ENCODE measurements around the gene OLFM2. TPM values are rescaled to one million over a fixed set of nuclear protein-coding genes. Genes with fewer than 3 reads are reported as not detected.
"Not testable (repeated sequence)": the region's sequence is repeated elsewhere in the genome, so short reads cannot be mapped to it uniquely, and the experiment has no call there.

The OLFM2 gene
- total and polyA plus RNA-seq, 12 donors, result 0.30 to 8.0 (median 1.4) TPM

DNA sequence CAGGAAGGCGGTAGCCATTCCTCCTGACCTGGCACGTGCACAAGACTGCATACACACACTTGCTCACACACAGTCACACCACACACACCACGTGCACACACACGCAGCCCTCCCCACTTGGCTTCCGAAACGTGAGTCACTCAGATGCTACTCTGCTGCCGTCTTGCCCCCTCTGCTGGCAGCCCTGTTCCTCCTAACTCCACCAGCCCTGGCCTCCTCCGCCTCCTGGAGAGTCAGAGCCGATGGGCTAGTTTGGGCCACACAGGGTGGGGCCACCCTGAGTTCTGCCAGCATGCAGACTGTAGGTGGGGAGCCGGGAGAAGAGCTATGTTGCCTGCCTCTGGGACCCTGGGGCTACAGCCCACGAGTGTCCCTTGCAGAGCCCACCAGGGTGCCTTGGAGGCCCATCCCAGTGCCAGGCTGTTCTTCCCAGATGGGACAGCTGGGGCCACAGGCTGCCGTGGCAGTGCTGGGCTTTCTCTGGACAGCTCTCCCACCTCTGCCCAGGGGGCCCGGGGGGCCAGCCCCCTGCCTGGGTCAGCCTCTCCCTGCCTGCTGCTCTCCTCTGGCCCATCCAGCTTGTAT is 89.1 kb downstream of the OLFM2 start:
- no peak overlapping the region for H3K4me3 ChIP-seq
- H3K27me3 ChIP-seq, result no peaks in the 10 kb centered on the region
- H3K4me1 ChIP-seq, result peaks cover 0 to 16% (median 2%) of the 10 kb centered on the region in 9 donors
- peaks cover 0 to 11% (median 0%) of the 10 kb centered on the region in 11 donors for H3K9me3 ChIP-seq
- TF ChIP-seq, protein P1, sequence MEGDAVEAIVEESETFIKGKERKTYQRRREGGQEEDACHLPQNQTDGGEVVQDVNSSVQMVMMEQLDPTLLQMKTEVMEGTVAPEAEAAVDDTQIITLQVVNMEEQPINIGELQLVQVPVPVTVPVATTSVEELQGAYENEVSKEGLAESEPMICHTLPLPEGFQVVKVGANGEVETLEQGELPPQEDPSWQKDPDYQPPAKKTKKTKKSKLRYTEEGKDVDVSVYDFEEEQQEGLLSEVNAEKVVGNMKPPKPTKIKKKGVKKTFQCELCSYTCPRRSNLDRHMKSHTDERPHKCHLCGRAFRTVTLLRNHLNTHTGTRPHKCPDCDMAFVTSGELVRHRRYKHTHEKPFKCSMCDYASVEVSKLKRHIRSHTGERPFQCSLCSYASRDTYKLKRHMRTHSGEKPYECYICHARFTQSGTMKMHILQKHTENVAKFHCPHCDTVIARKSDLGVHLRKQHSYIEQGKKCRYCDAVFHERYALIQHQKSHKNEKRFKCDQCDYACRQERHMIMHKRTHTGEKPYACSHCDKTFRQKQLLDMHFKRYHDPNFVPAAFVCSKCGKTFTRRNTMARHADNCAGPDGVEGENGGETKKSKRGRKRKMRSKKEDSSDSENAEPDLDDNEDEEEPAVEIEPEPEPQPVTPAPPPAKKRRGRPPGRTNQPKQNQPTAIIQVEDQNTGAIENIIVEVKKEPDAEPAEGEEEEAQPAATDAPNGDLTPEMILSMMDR (IDR thresholded peaks at IDR 0.05), result peak in 6 of 9 donors; percentile 26 to 44 (median 37)
- H3K36me3 ChIP-seq, result peaks cover 0 to 88% (median 23%) of the 10 kb centered on the region in 9 donors
- no peak overlapping the region for H3K27ac ChIP-seq
- ATAC-seq, result peak in 7 of 8 donors; percentile 26 to 59 (median 38)
- whole genome bisulfite sequencing, 2 donors, result 58 to 59% methylated on average over 13 of the region's 13 CpGs
- intact Hi-C loops (cut with DNase I), result loop anchor here in 1 of 10 donors (10.0 kb wide), 1 partner anchor 68 kb away; no protein-coding TSS in a partner anchor
- no peak for DNase-seq

DNA sequence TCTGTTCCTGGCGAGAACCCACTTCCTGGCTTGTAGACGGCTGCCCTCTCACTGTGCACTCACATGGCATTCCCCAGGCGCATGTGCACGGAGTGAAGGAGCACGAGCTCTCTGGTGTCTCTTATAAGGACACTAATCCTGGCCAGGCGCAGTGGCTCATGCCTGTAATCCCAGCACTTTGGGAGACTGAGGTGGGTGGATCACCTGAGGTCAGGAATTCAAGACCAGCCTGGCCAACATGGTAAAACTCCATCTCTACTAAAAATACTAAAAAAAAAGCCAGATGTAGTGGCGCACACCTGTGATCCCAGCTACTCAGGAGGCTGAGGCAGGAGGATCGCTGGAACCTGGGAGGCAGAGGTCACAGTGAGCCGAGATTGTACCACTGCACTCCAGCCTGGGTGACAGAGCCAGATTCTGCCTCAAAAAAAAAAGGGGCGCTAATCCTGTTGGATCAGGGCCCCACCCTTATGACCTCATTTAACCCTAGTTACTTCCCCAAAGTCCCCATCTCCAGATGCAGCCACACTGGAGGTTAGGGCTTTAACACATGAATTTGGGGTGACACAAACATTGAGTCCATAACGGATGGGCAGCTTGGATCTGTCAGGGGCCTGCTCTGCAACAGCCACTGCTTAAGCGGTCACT is 92.6 kb downstream of the OLFM2 start:
- intact Hi-C loops (cut with DNase I), result loop anchor here in 1 of 10 donors (10.0 kb wide), 1 partner anchor 71 kb away; no protein-coding TSS in a partner anchor
- peaks cover 0 to 17% (median 4%) of the 10 kb centered on the region in 9 donors for H3K4me1 ChIP-seq
- H3K27ac ChIP-seq, DNase-seq, H3K4me3 ChIP-seq, H3K27me3 ChIP-seq, ATAC-seq: not testable (repeated sequence)
- 93 to 98% methylated on average over 11 to 12 of the region's 12 CpGs for WGBS, 2 donors
- peaks cover 0 to 98% (median 47%) of the 10 kb centered on the region in 9 donors for H3K36me3 ChIP-seq
- peaks cover 0 to 11% (median 0%) of the 10 kb centered on the region in 11 donors for H3K9me3 ChIP-seq

DNA sequence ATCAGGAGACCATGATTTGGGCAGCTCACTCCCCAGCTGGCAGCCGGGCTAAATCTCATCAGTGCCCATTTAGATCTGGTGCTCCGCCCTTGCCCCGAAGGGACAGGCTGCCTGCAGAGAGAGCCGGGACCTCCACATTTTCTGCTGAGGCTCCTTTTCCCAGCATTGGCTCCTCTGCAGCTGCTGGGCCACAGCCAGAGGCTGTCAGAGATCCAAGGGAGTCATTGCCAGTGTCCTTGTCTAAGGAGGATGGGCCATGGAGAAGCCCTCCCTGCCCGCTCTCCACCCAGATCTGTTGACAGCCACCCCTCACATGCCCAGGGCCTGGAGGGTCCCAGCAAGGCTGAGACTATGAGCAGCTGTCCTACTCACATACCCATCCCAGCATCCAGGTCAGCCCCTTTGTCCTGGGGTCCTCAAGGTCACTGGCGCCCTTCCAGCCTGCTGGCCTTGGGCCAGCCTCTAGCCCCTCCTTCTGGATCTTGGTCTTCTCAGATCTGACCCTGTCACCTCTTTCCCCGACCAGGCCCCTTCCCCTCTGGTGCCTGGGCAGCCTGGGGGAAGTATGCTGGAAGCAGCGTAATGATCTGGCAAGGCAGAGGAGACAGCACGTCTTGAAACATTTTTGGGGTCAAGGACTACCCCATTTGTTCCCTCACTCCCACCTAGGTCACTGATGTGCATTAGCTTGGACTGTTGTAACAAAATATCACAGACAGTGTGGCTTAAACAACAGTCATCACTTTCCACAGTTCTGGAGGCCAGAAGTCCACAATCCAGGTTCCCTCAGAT is 93.3 kb downstream of the OLFM2 start:
- H3K27ac ChIP-seq, result no peak overlapping the region
- H3K9me3 ChIP-seq, result peaks cover 0 to 11% (median 0%) of the 10 kb centered on the region in 11 donors
- 80 to 81% methylated on average over 9 of the region's 9 CpGs for whole genome bisulfite sequencing, 2 donors
- H3K36me3 ChIP-seq, result peaks cover 0 to 98% (median 53%) of the 10 kb centered on the region in 9 donors
- H3K27me3 ChIP-seq, result no peaks in the 10 kb centered on the region
- ATAC-seq, result peak in 3 of 8 donors; percentile 28 to 31 (median 29)
- TF ChIP-seq, protein P1 (IDR thresholded peaks at IDR 0.05), result no peak
- H3K4me3 ChIP-seq, result no peak overlapping the region
- H3K4me1 ChIP-seq, result peaks cover 0 to 23% (median 4%) of the 10 kb centered on the region in 9 donors
- peak in 1 of 2 donors; percentile 35 for DNase-seq
- intact Hi-C loops (cut with DNase I), result loop anchor here in 1 of 10 donors (10.0 kb wide), 1 partner anchor 72 kb away; no protein-coding TSS in a partner anchor

DNA sequence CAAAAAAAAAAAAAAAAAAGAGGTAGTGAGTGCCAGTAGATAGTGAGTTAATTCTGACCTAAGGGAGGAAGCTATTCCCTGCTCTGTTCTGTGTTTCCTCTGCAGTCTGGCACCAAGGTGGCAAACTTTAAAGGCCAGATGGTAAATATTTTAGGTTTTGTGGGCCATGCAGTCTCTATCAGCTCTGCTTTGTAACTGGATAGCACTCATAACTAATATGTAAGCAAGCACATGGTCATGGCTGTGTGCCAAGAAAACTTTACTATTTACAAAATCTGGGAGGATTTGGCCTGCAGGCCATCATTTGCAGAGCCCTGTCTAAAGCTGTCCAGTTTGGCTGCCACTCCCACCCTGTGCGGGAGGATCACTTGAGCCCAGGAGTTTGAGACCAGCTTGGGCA is 96.9 kb downstream of the OLFM2 start:
- no peak for DNase-seq
- intact Hi-C loops (cut with DNase I), result no loop called here
- TF ChIP-seq, protein P1 (IDR thresholded peaks at IDR 0.05), result no peak
- Histone ChIP-seq H3K36me3 (peaks cover 0 to 71% (median 49%) of the 10 kb centered on the region in 9 donors), H3K4me3 (no peak overlapping the region), H3K27me3 (no peaks in the 10 kb centered on the region), H3K27ac (no peak overlapping the region), H3K9me3 (peaks cover 0 to 11% (median 0%) of the 10 kb centered on the region in 11 donors), H3K4me1 (peaks cover 6 to 35% (median 17%) of the 10 kb centered on the region in 9 donors)
- WGBS, 2 donors, result 60 to 67% methylated on average over 1 of the region's 1 CpG
- no peak for ATAC-seq
